GM23338 (cell line): ENCODE data around the gene CEP78.

Experiments
- CTCF ChIP-seq, 2 experiments: fragments of 200-600 bp in 1 of 2; sonication (generic) in 1 of 2; conservative IDR thresholded peaks; 2 replicates each; pipeline versions ENCODE4 v1.5.1 to v1.6.1; 2016 to 2017; ENCODE audit warnings: antibody characterized with exemption in 2 of 2, low read depth in 2 of 2, mild to moderate bottlenecking in 2 of 2, moderate library complexity in 1 of 2
- POLR2AphosphoS5 ChIP-seq: IDR thresholded peaks from 2 replicates; pipeline ENCODE4 v1.6.1; 2016; ENCODE audit warnings: antibody characterized with exemption, low read depth

GRCh38 chr9:78207901-78208300, 28.0 kb upstream of the CEP78 start:
- TF ChIP-seq POLR2AphosphoS5 (no peak), CTCF (conservative IDR thresholded peaks at IDR 0.05; ENCODE audit: low read depth in 2 of 2) (no peak)
